GM18870 (cell line): Measurements from ENCODE around the gene PLIN5.

Experiments used
- ATAC-seq: cut with Tn5 transposase; IDR thresholded peaks from one replicate; pipeline ENCODE4 v1.9.1; 2021; ENCODE audit warnings: moderate library complexity; ENCODE audit not compliant: unreplicated experiment

The PLIN5 gene

GRCh38 chr19:4507804-4508203 is 27.2 kb downstream of the PLIN5 start:
- no peak for ATAC-seq

DNA sequence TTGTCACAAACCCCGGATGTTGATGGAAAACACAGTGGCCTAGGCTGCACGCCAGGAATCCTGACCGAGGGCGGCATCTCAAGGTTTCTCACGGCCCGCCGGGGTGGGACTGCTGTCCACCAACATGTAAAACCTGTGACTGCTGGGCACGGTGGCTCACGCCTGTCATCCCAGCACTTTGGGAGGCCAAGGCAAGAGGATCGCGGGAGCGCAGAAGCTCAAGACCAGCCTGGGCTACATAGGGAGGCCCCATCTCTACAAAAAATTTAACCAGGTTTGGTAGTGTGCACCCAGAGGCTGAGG is 27.9 kb downstream of the PLIN5 start:
- no peak for ATAC-seq

- ATAC-seq = no peak
Measured at GRCh38 chr19:4506449-4507149, 28.4 kb downstream of the PLIN5 start.

DNA sequence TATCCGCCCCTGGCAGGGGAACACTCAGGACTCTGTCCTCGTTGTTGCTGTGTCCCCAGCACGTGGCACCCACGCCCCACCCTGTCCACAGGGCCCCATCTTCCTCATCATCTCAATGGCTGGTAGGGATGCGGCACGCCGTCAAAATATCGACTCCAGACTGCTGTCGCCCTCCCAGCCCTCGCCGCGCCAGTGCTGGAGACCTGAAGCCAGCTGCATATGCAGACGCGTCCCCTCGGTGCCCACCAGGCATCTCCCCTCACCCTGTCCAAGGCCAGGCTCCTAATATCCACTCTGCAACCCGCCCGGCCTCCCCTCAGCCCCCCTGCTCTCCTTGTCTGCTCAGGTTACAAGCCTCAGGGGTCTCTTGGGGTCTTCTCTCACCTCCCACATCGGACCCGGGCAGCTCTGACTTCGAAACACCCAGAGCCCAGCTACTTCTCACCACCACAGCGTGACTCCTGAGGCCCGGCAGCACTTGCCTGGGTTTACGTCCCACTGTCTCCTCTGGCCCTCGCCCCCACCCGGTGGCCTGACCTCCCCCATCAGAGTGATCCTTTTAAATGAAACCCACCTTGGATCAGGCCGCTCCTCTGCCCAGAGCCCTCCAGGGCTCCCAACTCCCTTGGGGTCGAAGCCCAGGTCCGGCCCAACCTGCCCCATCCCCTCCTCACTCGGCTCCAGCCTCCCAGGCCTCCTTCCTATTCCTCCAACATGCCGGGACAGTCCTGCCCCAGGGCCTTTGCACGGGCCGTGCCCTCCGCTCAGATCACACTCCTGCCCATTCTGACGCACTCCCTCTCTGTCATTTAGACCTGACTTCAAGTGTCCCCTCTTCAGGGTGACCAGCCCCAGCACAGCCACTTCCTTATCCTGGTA is 29.2 kb downstream of the PLIN5 start:
- ATAC-seq = no peak

DNA sequence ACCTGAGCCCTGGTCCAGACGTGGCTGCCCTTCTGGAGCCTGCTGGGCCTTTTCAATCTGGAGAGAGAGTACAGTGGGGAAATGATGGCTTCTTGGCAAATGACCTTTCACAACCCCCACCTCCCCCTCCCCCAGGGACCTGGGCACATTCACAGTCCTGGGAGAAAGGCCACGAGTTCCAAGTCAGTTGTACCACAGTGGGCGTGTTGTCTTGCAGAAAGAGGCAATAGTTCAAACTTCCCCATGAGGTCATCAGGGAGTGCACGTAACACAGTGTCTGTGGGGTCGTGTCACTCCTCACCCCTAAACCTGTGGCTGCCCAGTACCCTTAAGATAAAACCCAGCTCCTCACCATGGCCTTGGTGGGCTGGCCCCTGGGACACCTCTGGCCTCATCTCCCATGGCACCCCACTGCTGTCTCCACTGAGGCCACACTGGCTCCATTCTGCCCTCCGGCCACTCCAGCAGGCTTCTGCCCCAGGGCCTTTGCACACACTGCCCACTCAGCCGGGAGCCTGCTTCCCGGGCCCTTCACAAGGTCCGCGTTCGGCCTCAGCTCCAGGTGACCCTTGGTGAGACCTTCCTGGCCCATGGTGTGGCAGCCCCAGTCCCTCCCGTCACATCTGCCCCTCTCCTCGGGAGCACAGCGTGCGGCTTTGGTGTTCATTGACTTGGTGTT is 30.0 kb downstream of the PLIN5 start:
- no peak for ATAC-seq

DNA sequence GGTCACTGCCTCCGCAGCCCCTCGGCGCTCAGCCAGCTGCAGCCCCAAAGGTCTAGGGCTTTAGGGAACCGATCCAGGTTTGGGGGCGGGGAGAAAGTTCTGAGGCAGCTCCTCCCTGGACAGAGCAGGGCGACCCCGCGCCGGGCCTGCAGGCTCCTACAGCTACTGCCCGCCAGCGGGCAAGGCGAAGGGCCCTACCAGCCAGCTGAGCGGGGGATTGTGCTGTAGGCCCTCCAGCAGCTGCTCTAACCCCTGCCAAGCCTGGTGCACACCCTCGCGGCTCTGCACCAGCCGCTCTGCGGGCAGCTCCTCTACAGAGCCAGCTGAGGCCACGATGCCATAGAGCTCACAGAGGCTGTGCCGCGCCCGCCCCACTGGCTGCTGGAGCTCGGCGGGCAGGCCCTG is 30.7 kb downstream of the PLIN5 start:
- ATAC-seq = no peak

- ATAC-seq = no peak
Measured at GRCh38 chr19:4503825-4504170, 31.2 kb downstream of the PLIN5 start.

DNA sequence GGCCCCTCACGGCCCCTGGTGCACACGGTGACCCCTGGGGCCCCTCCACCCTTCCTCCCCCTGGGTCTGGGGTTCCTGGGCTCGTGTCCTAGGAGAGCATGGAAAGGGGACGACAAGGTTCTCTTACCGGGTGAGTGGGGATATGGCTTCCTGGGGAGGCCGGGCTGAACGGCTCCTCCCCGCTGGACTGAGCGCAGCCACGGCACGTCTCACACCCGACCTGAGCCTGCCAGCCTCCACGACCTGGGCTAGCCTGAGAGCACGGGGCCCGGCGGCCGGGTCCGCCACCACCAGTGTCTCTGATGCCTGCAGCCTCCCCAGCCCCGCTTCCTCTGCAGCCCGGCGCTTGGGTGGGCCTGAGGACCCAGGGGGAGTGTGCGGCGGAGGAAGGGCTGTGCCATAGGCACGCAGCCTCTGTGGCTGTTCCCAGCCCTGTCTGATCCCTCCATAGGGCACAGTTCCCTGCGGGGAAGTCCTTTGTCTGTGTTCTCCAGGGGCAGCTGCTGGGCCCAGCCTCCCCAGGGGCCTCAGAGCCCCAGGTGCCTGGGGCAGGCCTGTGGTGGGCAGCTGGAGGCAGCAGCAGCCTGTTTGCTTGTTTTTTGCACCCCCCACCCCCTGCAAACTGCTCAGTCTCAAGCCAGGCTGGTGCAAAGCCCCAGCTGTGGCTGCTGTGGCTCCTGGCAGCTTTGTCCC is 31.7 kb downstream of the PLIN5 start:
- ATAC-seq = no peak

GRCh38 chr19:4502282-4503131 is 32.5 kb downstream of the PLIN5 start:
- no peak for ATAC-seq

GRCh38 chr19:4501691-4502090 is 33.3 kb downstream of the PLIN5 start:
- no peak for ATAC-seq

DNA sequence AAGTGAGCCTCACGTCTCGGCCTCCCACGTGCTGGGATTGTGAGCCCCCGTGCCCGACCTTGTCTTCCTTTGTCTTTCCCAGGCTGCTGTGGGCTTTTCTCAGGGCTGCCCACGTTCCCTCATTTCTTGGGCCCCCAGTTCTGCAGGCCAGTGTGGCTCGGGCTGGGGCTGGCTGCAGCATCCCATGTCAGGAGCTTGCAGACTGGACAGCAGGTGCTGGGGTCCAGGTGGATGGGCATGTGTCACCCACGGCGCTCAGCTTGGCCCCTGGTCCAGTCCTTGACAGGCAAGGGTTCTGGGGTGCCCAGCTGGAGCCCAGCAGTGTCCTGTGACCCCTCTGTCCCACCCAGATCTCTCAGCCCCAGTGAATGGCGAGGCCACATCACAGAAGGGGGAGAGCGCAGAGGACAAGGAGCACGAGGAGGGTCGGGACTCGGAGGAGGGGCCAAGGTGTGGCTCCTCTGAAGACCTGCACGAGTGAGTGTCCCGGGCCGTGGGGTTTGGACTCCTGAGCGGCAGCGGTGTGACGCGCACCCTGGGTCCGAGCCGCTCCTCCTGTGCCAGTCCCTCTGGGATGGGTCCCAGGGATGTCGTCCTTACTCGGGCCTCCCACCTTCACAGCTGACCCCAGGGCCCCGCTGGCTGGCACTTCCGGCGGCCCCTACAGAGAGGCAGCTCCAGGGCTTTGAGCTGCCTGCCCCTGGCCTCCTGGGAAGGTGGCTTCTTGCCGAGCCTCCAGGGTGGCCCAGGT is 34.0 kb downstream of the PLIN5 start:
- ATAC-seq = no peak

DNA sequence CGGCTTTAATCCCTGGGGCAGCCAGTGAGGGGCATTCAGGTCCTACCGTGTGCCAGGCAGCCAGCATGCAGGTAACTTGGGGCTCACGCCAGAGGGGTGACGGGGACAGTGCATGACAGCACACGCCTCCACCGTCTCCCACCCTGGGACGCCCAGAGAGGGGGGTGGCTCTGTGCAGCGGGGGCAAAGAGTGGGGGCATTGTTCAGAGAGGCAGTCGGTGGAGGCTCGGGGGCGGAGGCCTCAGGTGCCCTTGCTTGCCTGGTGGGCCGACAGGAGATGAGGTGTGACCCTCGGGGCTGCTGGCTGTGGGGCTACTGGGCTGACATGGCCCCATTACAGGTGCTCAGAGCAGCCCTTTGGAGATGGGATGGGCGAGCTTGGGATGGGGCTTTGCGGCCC is 35.2 kb downstream of the PLIN5 start:
- ATAC-seq = no peak

GRCh38 chr19:4499318-4499717 is 35.7 kb downstream of the PLIN5 start:
- ATAC-seq = no peak

- no peak for ATAC-seq
Measured at GRCh38 chr19:4498694-4499093, 36.3 kb downstream of the PLIN5 start.

- ATAC-seq = no peak
Measured at GRCh38 chr19:4497770-4498389, 37.1 kb downstream of the PLIN5 start.

GRCh38 chr19:4496304-4496703 is 38.7 kb downstream of the PLIN5 start:
- ATAC-seq = no peak

GRCh38 chr19:4495471-4495870 is 39.6 kb downstream of the PLIN5 start:
- no peak for ATAC-seq

GRCh38 chr19:4494691-4495064 is 40.3 kb downstream of the PLIN5 start:
- no peak for ATAC-seq

GRCh38 chr19:4493929-4494690 is 40.9 kb downstream of the PLIN5 start:
- ATAC-seq = no peak
